Measurements from ENCODE around the gene SEZ6L2. TPM values are rescaled to one million over a fixed set of nuclear protein-coding genes. Genes with fewer than 3 reads are reported as not detected.
"Not testable (repeated sequence)": the region's sequence is repeated elsewhere in the genome, so short reads cannot be mapped to it uniquely, and the experiment has no call there.

The SEZ6L2 gene
- polyA plus RNA-seq, 1 experiment: 19.3 TPM

- ChIA-PET CTCF (interaction anchor here (0.6 to 4.8 kb wide), 2 partner anchors 11 to 12 kb away, joined by 3 to 16 read pairs; no protein-coding TSS in a partner anchor), POLR2A (no interaction called here)
- Histone ChIP-seq H3K4me3 (ENCODE audit: low read depth, low read length) (no peak overlapping the region), H3K27me3 (ENCODE audit: control insufficient read depth, insufficient read depth, low read length) (no peaks in the 10 kb centered on the region), H3K36me3 (ENCODE audit: control insufficient read depth, insufficient read depth, low read length) (peaks cover 42% of the 10 kb centered on the region)
- DNase-seq (ENCODE audit: low read depth): no peak
- no peak for TF ChIP-seq CTCF (IDR thresholded peaks at IDR 0.05; ENCODE audit: insufficient read depth, low read depth, low read length)
Observed at GRCh38 chr16:29836623-29837022, 62.7 kb downstream of the SEZ6L2 start.

GRCh38 chr16:29835926-29836325 lies 63.4 kb downstream of the SEZ6L2 start:
- ChIA-PET CTCF (interaction anchor here (0.6 to 4.8 kb wide), 2 partner anchors 10 to 12 kb away, joined by 3 to 16 read pairs; no protein-coding TSS in a partner anchor), POLR2A (no interaction called here)
- Histone ChIP-seq H3K36me3 (ENCODE audit: control insufficient read depth, insufficient read depth, low read length) (peaks cover 41% of the 10 kb centered on the region), H3K27me3 (ENCODE audit: control insufficient read depth, insufficient read depth, low read length) (no peaks in the 10 kb centered on the region), H3K4me3 (ENCODE audit: low read depth, low read length) (no peak overlapping the region)
- DNase-seq (ENCODE audit: low read depth): no peak
- TF ChIP-seq CTCF (IDR thresholded peaks at IDR 0.05; ENCODE audit: insufficient read depth, low read depth, low read length): no peak

- CTCF ChIA-PET: interaction anchor here (0.5 to 4.8 kb wide), 2 partner anchors 14 to 59 kb away, joined by 3 to 16 read pairs; no protein-coding TSS in a partner anchor
- POLR2A ChIA-PET: interaction anchor here (0.6 to 0.7 kb wide), 2 partner anchors 34 to 1241 kb away, joined by 5 to 8 read pairs; no protein-coding TSS in a partner anchor
- H3K27me3 ChIP-seq (ENCODE audit: control insufficient read depth, insufficient read depth, low read length): no peaks in the 10 kb centered on the region
- H3K4me3 ChIP-seq (ENCODE audit: low read depth, low read length): no peak overlapping the region
- peaks cover 45% of the 10 kb centered on the region for H3K36me3 ChIP-seq (ENCODE audit: control insufficient read depth, insufficient read depth, low read length)
- DNase-seq (ENCODE audit: low read depth): no peak
- no peak for TF ChIP-seq CTCF (IDR thresholded peaks at IDR 0.05; ENCODE audit: insufficient read depth, low read depth, low read length)
Observed at GRCh38 chr16:29834079-29834478, 65.3 kb downstream of the SEZ6L2 start.

- POLR2A ChIA-PET: interaction anchor here (0.7 kb wide), 1 partner anchor 35 kb away, joined by 8 read pairs; no protein-coding TSS in a partner anchor
- H3K36me3 ChIP-seq (ENCODE audit: control insufficient read depth, insufficient read depth, low read length): peaks cover 41% of the 10 kb centered on the region
- H3K27me3 ChIP-seq (ENCODE audit: control insufficient read depth, insufficient read depth, low read length); DNase-seq (ENCODE audit: low read depth); H3K4me3 ChIP-seq (ENCODE audit: low read depth, low read length): not testable (repeated sequence)
- CTCF ChIA-PET: interaction anchor here (4.8 kb wide), 1 partner anchor 15 kb away, joined by 16 read pairs; no protein-coding TSS in a partner anchor
Observed at GRCh38 chr16:29833219-29833618, 66.1 kb downstream of the SEZ6L2 start.

- H3K27me3 ChIP-seq (ENCODE audit: control insufficient read depth, insufficient read depth, low read length): no peaks in the 10 kb centered on the region
- POLR2A ChIA-PET: no interaction called here
- no peak overlapping the region for H3K4me3 ChIP-seq (ENCODE audit: low read depth, low read length)
- TF ChIP-seq CTCF (IDR thresholded peaks at IDR 0.05; ENCODE audit: insufficient read depth, low read depth, low read length): no peak
- no peak for DNase-seq (ENCODE audit: low read depth)
- CTCF ChIA-PET: no interaction called here
- peaks cover 31% of the 10 kb centered on the region for H3K36me3 ChIP-seq (ENCODE audit: control insufficient read depth, insufficient read depth, low read length)
Observed at GRCh38 chr16:29831490-29831889, 67.9 kb downstream of the SEZ6L2 start.

GRCh38 chr16:29830774-29831173 lies 68.6 kb downstream of the SEZ6L2 start:
- ChIA-PET POLR2A (no interaction called here), CTCF (no interaction called here)
- no peak for DNase-seq (ENCODE audit: low read depth)
- Histone ChIP-seq H3K27me3 (ENCODE audit: control insufficient read depth, insufficient read depth, low read length) (no peaks in the 10 kb centered on the region), H3K4me3 (ENCODE audit: low read depth, low read length) (no peak overlapping the region), H3K36me3 (ENCODE audit: control insufficient read depth, insufficient read depth, low read length) (peaks cover 33% of the 10 kb centered on the region)
- no peak for TF ChIP-seq CTCF (IDR thresholded peaks at IDR 0.05; ENCODE audit: insufficient read depth, low read depth, low read length)
